Heart left ventricle (tissue), 16 donors: Measurements from ENCODE around the gene ATP1A1. TPM values are rescaled to one million over a fixed set of nuclear protein-coding genes. Genes with fewer than 3 reads are reported as not detected.
A peak's percentile ranks its signal among the peaks of the same experiment; 100 is the strongest.

Experiments
- ATAC-seq, 4 donors: fragments of 200-7000 bp; cut with Tn5 transposase; one replicate each; pipeline ENCODE4 v1.9.1; 2020 to 2022; ENCODE audit warnings: moderate library complexity in 4 of 4, mild to moderate bottlenecking in 3 of 4, moderate number of reproducible peaks in 1 of 4
- DNase-seq, 5 donors: peaks; one replicate each; pipeline ENCODE4 v3.0.0-alpha.2; 2020
- H3K27ac ChIP-seq, 12 donors: fragments of 200-600 bp; sonication (generic) in 4 of 12; one replicate each; pipeline versions ENCODE4 v1.5.0 to v1.8.0; 2016 to 2022; ENCODE audit warnings: mild to moderate bottlenecking in 2 of 12
- H3K27me3 ChIP-seq, 9 donors: fragments of 200-600 bp; sonication (generic) in 2 of 9; one replicate each; pipeline versions ENCODE4 v1.5.1 to v1.8.0; 2016 to 2022; ENCODE audit warnings: mild to moderate bottlenecking in 3 of 9
- H3K36me3 ChIP-seq, 9 donors: fragments of 200-600 bp; sonication (generic) in 2 of 9; one replicate each; pipeline versions ENCODE4 v1.5.0 to v1.8.0; 2018 to 2022; ENCODE audit warnings: mild to moderate bottlenecking in 2 of 9
- H3K4me1 ChIP-seq, 12 donors: fragments of 200-600 bp; sonication (generic) in 4 of 12; one replicate each; pipeline versions ENCODE4 v1.5.0 to v1.8.0; 2016 to 2022; ENCODE audit warnings: mild to moderate bottlenecking in 3 of 12
- H3K4me3 ChIP-seq, 12 donors: fragments of 200-600 bp; sonication (generic) in 4 of 12; one replicate each; pipeline versions ENCODE4 v1.5.0 to v1.8.0; 2017 to 2022; ENCODE audit warnings: mild to moderate bottlenecking in 9 of 12, moderate library complexity in 4 of 12
- H3K9me3 ChIP-seq, 12 donors: fragments of 200-600 bp; sonication (generic) in 4 of 12; one replicate each; pipeline versions ENCODE4 v1.5.0 to v1.8.0; 2016 to 2022; ENCODE audit warnings: mild to moderate bottlenecking in 1 of 12
- POLR2A ChIP-seq, 2 donors: fragments of 450-650 bp; IDR thresholded peaks; one replicate each; pipeline ENCODE4 v1.6.1; 2017; ENCODE audit warnings: antibody characterized with exemption in 2 of 2, mild to moderate bottlenecking in 2 of 2, moderate library complexity in 2 of 2
- WGBS, 4 donors: extraction: QIAGEN DNeasy Blood & Tissue Kit in 2 of 4; methylation state at CpG; one replicate each; pipeline versions ENCODE4 v1.1.5 to v1.1.7; 2013 to 2018; 5-methylcytosine and 5-hydroxymethylcytosine counted together
- intact Hi-C, 10 donors: fragments of 100-400 bp; cut with DNase I; formaldehyde crosslinking; loops; one replicate each; pipeline versions ENCODE4 v1.11.1 to v1.14.2; 2022
- polyA plus RNA-seq, 2 donors: library from polyadenylated mRNA; stranded (reverse); fragments of 200-250 nt; gene quantifications; one replicate each; pipeline ENCODE4 v1.2.3, GENCODE V29; 2013
- total RNA-seq, 9 donors: library from RNA; depleted of rRNA in 2 of 9; stranded (reverse); fragments of >200 nt in 2 of 9; fragmentation: NEBNext Ultra II Directional in 3 of 9; extraction: Animal tissue kit (Norgen Biotek cat#: 25700) in 3 of 9; gene quantifications; one replicate each; pipeline versions ENCODE4 v1.1.0 to v1.2.4, GENCODE V29; 2016 to 2023
- TF ChIP-seq, protein P1 (sequence below), 12 donors: fragments of 200-600 bp; sonication (generic) in 4 of 12; IDR thresholded peaks; one replicate each; pipeline versions ENCODE4 v1.5.0 to v1.8.0; 2018 to 2022; ENCODE audit warnings: antibody characterized with exemption in 12 of 12, mild to moderate bottlenecking in 5 of 12
- donor health status: ischemic (EF 13 %, LVEDD 7.1; RV severe dilation, severe dysfunction).
- donor health status: healthy with polysubstance abuse.
- donor health status: DM: no; HTN: yes; CAD: no.
- donor health status: DM: no; HTN: no; CAD: no.
- donor health status: ischemic (EF 25% LVEDD 6.9; RV normal size, moderate dysfunction).
- donor health status: ischemic (EF 25% LVEDD 5.7; RV mildly dilated, moderate dysfunction).
- donor health status: healthy.
- donor health status: DM: yes; HTN: yes; CAD: no.
- donor health status: ischemic (EF 35%, LVEDD 5.7; RV mildly dilated, moderate dysfunction).
- donor health status: nonischemic (EF 11% LVEDD 7.7; RV severe dilation, severe dysfunction).
- donor health status: DM: yes; HTN: yes; CAD: no.
- donor health status: PGD.
- donor health status: ischemic (EF 29% LVEDD 5.4; RV normal size, mild dysfunction).
- donor health status: nonischemic (EF 23%, LVEDD 6.1; RV moderate dilation, normal function).

ATP1A1 gene
- total and polyA plus RNA-seq, 11 donors: 115 to 896 (median 241) TPM

DNA sequence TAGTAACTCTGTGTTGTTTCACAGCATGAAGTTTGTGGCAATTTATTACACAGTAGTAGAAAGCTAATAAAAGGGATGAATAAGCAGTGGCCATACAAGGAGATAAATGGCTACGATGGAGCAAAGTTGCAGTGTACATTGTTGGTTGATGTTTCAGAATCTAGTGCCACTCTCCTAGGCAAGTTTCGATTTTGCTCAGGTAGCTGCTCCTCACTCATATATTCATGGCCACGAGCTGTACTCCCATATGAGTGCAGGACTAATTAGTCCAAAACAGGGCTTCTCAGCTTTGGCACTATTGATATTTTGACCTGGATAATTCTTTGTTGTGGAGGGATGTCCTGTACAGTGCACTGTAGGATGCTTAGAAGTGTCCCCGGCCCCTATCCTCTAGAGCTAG, 30.0 kb upstream of the ATP1A1 start:
- H3K27me3 ChIP-seq: no peaks in the 10 kb centered on the region
- TF ChIP-seq, protein P1, sequence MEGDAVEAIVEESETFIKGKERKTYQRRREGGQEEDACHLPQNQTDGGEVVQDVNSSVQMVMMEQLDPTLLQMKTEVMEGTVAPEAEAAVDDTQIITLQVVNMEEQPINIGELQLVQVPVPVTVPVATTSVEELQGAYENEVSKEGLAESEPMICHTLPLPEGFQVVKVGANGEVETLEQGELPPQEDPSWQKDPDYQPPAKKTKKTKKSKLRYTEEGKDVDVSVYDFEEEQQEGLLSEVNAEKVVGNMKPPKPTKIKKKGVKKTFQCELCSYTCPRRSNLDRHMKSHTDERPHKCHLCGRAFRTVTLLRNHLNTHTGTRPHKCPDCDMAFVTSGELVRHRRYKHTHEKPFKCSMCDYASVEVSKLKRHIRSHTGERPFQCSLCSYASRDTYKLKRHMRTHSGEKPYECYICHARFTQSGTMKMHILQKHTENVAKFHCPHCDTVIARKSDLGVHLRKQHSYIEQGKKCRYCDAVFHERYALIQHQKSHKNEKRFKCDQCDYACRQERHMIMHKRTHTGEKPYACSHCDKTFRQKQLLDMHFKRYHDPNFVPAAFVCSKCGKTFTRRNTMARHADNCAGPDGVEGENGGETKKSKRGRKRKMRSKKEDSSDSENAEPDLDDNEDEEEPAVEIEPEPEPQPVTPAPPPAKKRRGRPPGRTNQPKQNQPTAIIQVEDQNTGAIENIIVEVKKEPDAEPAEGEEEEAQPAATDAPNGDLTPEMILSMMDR (IDR thresholded peaks at IDR 0.05): no peak
- no peak for TF ChIP-seq POLR2A (IDR thresholded peaks at IDR 0.05)
- intact Hi-C loops: loop anchor here in 2 of 10 donors (10.0 kb wide), 2 partner anchors 118 to 188 kb away; no protein-coding TSS in a partner anchor
- no peaks in the 10 kb centered on the region for H3K36me3 ChIP-seq
- H3K9me3 ChIP-seq: no peaks in the 10 kb centered on the region
- no peak overlapping the region for H3K27ac ChIP-seq
- ATAC-seq (no peak), DNase-seq (no peak)
- WGBS, 4 donors: 84 to 94% (median 92%) methylated on average over 4 of the region's 4 CpGs
- peaks cover 0 to 6% (median 0%) of the 10 kb centered on the region in 12 donors for H3K4me1 ChIP-seq
- no peak overlapping the region for H3K4me3 ChIP-seq

DNA sequence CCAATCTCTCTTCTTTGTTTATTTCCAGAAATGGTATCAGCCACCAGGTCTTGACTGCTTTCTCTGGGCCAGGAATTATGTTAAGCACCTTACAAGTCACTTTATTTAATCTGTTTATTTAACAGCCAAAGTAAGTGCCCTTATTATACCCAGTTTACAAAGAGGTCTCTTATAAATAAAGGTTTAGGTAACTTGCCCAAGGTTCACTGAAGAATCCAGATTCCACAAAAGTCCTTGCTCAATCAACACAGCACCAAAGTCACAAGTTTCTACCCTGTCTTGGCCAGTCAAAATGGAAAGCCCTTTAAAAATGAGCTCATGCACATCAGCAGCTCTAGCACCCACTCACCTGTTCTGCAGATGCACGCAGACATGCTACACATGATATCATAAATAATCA, 28.0 kb upstream of the ATP1A1 start:
- no peak for DNase-seq
- intact Hi-C loops: loop anchor here in 2 of 10 donors (10.0 kb wide), 2 partner anchors 120 to 190 kb away; no protein-coding TSS in a partner anchor
- no peaks in the 10 kb centered on the region for H3K9me3 ChIP-seq
- TF ChIP-seq, protein P1 (IDR thresholded peaks at IDR 0.05): no peak
- no peak for TF ChIP-seq POLR2A (IDR thresholded peaks at IDR 0.05)
- WGBS, 4 donors: 95 to 100% (median 99%) methylated on average over 1 of the region's 1 CpG
- H3K4me1 ChIP-seq: peaks cover 0 to 6% (median 0%) of the 10 kb centered on the region in 12 donors
- no peak overlapping the region for H3K27ac ChIP-seq
- no peak overlapping the region for H3K4me3 ChIP-seq
- H3K27me3 ChIP-seq: no peaks in the 10 kb centered on the region
- no peak for ATAC-seq
- no peaks in the 10 kb centered on the region for H3K36me3 ChIP-seq

DNA sequence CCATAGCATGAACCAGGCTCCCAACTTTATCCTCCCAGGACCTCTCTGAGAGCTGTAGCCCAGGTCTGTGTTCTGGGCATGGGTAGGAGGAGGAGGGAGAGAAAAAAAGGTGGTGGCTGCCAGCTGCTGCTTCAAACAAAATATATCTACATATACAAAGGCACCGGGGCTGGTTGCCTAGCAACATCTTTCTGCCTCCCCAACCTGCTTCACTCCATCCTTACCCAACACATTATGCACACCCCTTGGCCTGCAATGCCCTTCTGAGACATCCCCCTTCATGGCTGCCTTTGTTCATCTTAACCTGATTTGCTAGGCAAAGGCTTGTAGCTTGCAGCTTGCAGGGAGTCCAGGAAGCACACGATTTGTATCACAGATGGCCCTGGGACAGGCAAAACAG, 27.2 kb upstream of the ATP1A1 start:
- Histone ChIP-seq H3K27me3 (no peaks in the 10 kb centered on the region), H3K36me3 (no peaks in the 10 kb centered on the region), H3K4me1 (peaks cover 0 to 6% (median 0%) of the 10 kb centered on the region in 12 donors), H3K27ac (no peak overlapping the region), H3K9me3 (no peaks in the 10 kb centered on the region), H3K4me3 (no peak overlapping the region)
- intact Hi-C loops: loop anchor here in 2 of 10 donors (10.0 kb wide), 2 partner anchors 121 to 191 kb away; no protein-coding TSS in a partner anchor
- ATAC-seq (peak in 2 of 4 donors; percentile 27 to 57), DNase-seq (no peak)
- 10 to 35% (median 15%) methylated on average over 2 of the region's 2 CpGs for WGBS, 4 donors
- TF ChIP-seq, protein P1 (IDR thresholded peaks at IDR 0.05): no peak
- no peak for TF ChIP-seq POLR2A (IDR thresholded peaks at IDR 0.05)

DNA sequence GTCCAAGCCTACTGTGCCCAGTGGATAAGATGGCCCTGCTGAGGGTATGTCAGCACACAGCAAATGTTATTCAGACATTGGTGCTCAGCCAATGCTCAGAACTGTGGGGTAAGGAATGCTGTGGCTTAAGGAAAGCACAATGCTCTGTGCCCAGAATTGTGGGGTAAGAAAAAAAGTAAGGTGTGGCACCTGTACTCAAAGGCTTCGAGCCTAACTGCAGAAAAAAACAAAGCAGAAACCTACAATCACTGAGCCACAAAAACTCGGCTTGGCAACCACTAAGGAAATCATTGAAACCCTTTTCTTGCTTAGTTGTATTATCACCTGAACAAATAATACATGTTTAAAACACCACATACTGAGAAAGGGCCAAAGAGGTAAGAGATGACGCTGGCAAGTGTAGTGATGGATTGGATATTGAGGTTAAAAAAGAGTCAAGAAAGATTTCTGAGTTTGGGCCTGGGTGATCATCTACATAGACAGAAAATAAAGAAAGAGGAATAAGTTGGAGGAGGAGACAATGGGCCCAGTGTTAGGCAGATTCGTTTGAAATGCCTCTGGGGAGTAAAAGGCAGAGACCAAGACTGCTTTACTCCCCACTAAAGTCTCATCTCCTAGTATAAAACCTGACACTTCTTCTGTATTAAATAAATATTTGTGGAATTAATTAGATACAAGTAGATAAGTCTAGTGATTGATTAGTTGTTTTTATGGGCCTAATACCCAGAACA, 25.9 kb upstream of the ATP1A1 start:
- TF ChIP-seq, protein P1 (IDR thresholded peaks at IDR 0.05): no peak
- no peak for TF ChIP-seq POLR2A (IDR thresholded peaks at IDR 0.05)
- H3K27ac ChIP-seq: peak overlapping the region in 1 of 12 donors; percentile 15
- no peaks in the 10 kb centered on the region for H3K36me3 ChIP-seq
- peaks cover 0 to 6% (median 0%) of the 10 kb centered on the region in 12 donors for H3K4me1 ChIP-seq
- peak in 1 of 4 donors; percentile 65 for ATAC-seq
- no peak for DNase-seq
- 73 to 77% (median 75%) methylated on average over 4 of the region's 4 CpGs for WGBS, 4 donors
- no peak overlapping the region for H3K4me3 ChIP-seq
- no peaks in the 10 kb centered on the region for H3K9me3 ChIP-seq
- intact Hi-C loops: loop anchor here in 2 of 10 donors (10.0 kb wide), 2 partner anchors 122 to 192 kb away; no protein-coding TSS in a partner anchor
- no peaks in the 10 kb centered on the region for H3K27me3 ChIP-seq
